Measurements from ENCODE around the gene CRTC3.

DNA sequence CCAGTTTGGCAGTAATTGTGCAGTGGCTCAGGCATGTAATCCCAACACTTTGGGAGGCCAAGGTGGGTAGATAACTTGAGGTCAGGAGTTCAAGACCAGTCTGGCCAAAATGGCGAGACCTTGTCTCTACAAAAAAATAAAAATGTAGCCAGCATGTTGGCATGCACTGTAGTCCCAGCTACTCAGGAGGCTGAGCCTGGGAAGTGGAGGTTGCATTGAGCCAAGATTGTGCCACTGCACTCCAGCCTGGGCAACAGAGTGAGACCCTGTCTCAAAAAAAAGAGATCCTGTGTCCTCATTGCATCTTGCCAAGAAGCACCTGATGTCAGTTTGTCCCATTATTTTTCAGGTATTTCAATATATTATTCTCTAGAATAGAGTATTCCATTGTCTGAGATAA lies 61.8 kb downstream of the CRTC3 start:
- TF ChIP-seq, protein P1, sequence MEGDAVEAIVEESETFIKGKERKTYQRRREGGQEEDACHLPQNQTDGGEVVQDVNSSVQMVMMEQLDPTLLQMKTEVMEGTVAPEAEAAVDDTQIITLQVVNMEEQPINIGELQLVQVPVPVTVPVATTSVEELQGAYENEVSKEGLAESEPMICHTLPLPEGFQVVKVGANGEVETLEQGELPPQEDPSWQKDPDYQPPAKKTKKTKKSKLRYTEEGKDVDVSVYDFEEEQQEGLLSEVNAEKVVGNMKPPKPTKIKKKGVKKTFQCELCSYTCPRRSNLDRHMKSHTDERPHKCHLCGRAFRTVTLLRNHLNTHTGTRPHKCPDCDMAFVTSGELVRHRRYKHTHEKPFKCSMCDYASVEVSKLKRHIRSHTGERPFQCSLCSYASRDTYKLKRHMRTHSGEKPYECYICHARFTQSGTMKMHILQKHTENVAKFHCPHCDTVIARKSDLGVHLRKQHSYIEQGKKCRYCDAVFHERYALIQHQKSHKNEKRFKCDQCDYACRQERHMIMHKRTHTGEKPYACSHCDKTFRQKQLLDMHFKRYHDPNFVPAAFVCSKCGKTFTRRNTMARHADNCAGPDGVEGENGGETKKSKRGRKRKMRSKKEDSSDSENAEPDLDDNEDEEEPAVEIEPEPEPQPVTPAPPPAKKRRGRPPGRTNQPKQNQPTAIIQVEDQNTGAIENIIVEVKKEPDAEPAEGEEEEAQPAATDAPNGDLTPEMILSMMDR (conservative IDR thresholded peaks at IDR 0.05; ENCODE audit: low read length), result no peak
- TF ChIP-seq EZH2phosphoT487 (IDR thresholded peaks at IDR 0.05; ENCODE audit: borderline replicate concordance), result no peak
